Measurements from ENCODE around the gene PGM2.

- TF ChIP-seq CTCF (conservative IDR thresholded peaks at IDR 0.05; ENCODE audit: low read depth, low read length), result 0 out of 2 replicates have a peak, but pooled peaks have one; percentile 18
- TF ChIP-seq EZH2 (IDR thresholded peaks at IDR 0.05; ENCODE audit: borderline replicate concordance, low read depth, low read length, poor library complexity, severe bottlenecking), result no peak
These were observed at the start of gene PGM2 for GRCh38 chr4:37826295-37827029.

All from A673 (cell line).